Measurements from ENCODE around the gene MARCHF10.

Gene MARCHF10

GRCh38 chr17:62756198-62756597, 51.9 kb downstream of the MARCHF10 start:
- Histone ChIP-seq H3K4me1 (ENCODE audit: control insufficient read depth, insufficient read depth, low read length) (peaks cover 15% of the 10 kb centered on the region), H3K9me3 (ENCODE audit: control insufficient read depth, low read length) (no peaks in the 10 kb centered on the region), H3K27me3 (ENCODE audit: control insufficient read depth, insufficient read depth, low read length, poor library complexity, severe bottlenecking) (no peaks in the 10 kb centered on the region), H3K27ac (ENCODE audit: insufficient read depth, low read depth, low read length, poor library complexity, severe bottlenecking) (no peak overlapping the region), H3K36me3 (ENCODE audit: control insufficient read depth, insufficient read depth, low read length) (no peaks in the 10 kb centered on the region), H3K4me3 (ENCODE audit: insufficient read depth, low read depth, low read length) (no peak overlapping the region)
- 91 to 94% methylated on average over 4 of the region's 4 CpGs for WGBS, 2 experiments

GRCh38 chr17:62755141-62755851, 52.8 kb downstream of the MARCHF10 start:
- H3K27me3 ChIP-seq (ENCODE audit: control insufficient read depth, insufficient read depth, low read length, poor library complexity, severe bottlenecking), result no peaks in the 10 kb centered on the region
- no peaks in the 10 kb centered on the region for H3K36me3 ChIP-seq (ENCODE audit: control insufficient read depth, insufficient read depth, low read length)
- H3K4me1 ChIP-seq (ENCODE audit: control insufficient read depth, insufficient read depth, low read length), result peaks cover 12% of the 10 kb centered on the region
- no peaks in the 10 kb centered on the region for H3K9me3 ChIP-seq (ENCODE audit: control insufficient read depth, low read length)
- WGBS, 2 experiments, result 81 to 84% methylated on average over 10 of the region's 10 CpGs
- no peak overlapping the region for H3K4me3 ChIP-seq (ENCODE audit: insufficient read depth, low read depth, low read length)
- H3K27ac ChIP-seq (ENCODE audit: insufficient read depth, low read depth, low read length, poor library complexity, severe bottlenecking), result no peak overlapping the region

- Histone ChIP-seq H3K27ac (ENCODE audit: insufficient read depth, low read depth, low read length, poor library complexity, severe bottlenecking) (no peak overlapping the region), H3K4me1 (ENCODE audit: control insufficient read depth, insufficient read depth, low read length) (peaks cover 11% of the 10 kb centered on the region), H3K9me3 (ENCODE audit: control insufficient read depth, low read length) (no peaks in the 10 kb centered on the region), H3K4me3 (ENCODE audit: insufficient read depth, low read depth, low read length) (no peak overlapping the region), H3K36me3 (ENCODE audit: control insufficient read depth, insufficient read depth, low read length) (no peaks in the 10 kb centered on the region), H3K27me3 (ENCODE audit: control insufficient read depth, insufficient read depth, low read length, poor library complexity, severe bottlenecking) (no peaks in the 10 kb centered on the region)
- WGBS, 2 experiments, result 95 to 98% methylated on average over 4 of the region's 4 CpGs
These were observed 53.5 kb downstream of the MARCHF10 start for GRCh38 chr17:62754631-62755030.

- Histone ChIP-seq H3K4me3 (ENCODE audit: insufficient read depth, low read depth, low read length) (no peak overlapping the region), H3K4me1 (ENCODE audit: control insufficient read depth, insufficient read depth, low read length) (peaks cover 6% of the 10 kb centered on the region), H3K36me3 (ENCODE audit: control insufficient read depth, insufficient read depth, low read length) (no peaks in the 10 kb centered on the region), H3K27me3 (ENCODE audit: control insufficient read depth, insufficient read depth, low read length, poor library complexity, severe bottlenecking) (no peaks in the 10 kb centered on the region), H3K27ac (ENCODE audit: insufficient read depth, low read depth, low read length, poor library complexity, severe bottlenecking) (no peak overlapping the region), H3K9me3 (ENCODE audit: control insufficient read depth, low read length) (no peaks in the 10 kb centered on the region)
- 93 to 94% methylated on average over 7 of the region's 7 CpGs for WGBS, 2 experiments
These were observed 54.6 kb downstream of the MARCHF10 start for GRCh38 chr17:62753562-62753961.

- Histone ChIP-seq H3K27ac (ENCODE audit: insufficient read depth, low read depth, low read length, poor library complexity, severe bottlenecking) (no peak overlapping the region), H3K4me3 (ENCODE audit: insufficient read depth, low read depth, low read length) (no peak overlapping the region), H3K9me3 (ENCODE audit: control insufficient read depth, low read length) (no peaks in the 10 kb centered on the region), H3K4me1 (ENCODE audit: control insufficient read depth, insufficient read depth, low read length) (peaks cover 6% of the 10 kb centered on the region), H3K27me3 (ENCODE audit: control insufficient read depth, insufficient read depth, low read length, poor library complexity, severe bottlenecking) (no peaks in the 10 kb centered on the region), H3K36me3 (ENCODE audit: control insufficient read depth, insufficient read depth, low read length) (no peaks in the 10 kb centered on the region)
- 83 to 84% methylated on average over 12 of the region's 12 CpGs for WGBS, 2 experiments
These were observed 56.9 kb downstream of the MARCHF10 start for GRCh38 chr17:62751060-62751691.

- Histone ChIP-seq H3K4me1 (ENCODE audit: control insufficient read depth, insufficient read depth, low read length) (peaks cover 6% of the 10 kb centered on the region), H3K36me3 (ENCODE audit: control insufficient read depth, insufficient read depth, low read length) (no peaks in the 10 kb centered on the region), H3K27me3 (ENCODE audit: control insufficient read depth, insufficient read depth, low read length, poor library complexity, severe bottlenecking) (no peaks in the 10 kb centered on the region), H3K27ac (ENCODE audit: insufficient read depth, low read depth, low read length, poor library complexity, severe bottlenecking) (no peak overlapping the region), H3K4me3 (ENCODE audit: insufficient read depth, low read depth, low read length) (no peak overlapping the region), H3K9me3 (ENCODE audit: control insufficient read depth, low read length) (no peaks in the 10 kb centered on the region)
- WGBS, 2 experiments, result 48 to 50% methylated on average over 15 of the region's 15 CpGs
These were observed 57.5 kb downstream of the MARCHF10 start for GRCh38 chr17:62750631-62751051.

- Histone ChIP-seq H3K9me3 (ENCODE audit: control insufficient read depth, low read length) (no peaks in the 10 kb centered on the region), H3K27ac (ENCODE audit: insufficient read depth, low read depth, low read length, poor library complexity, severe bottlenecking) (no peak overlapping the region), H3K27me3 (ENCODE audit: control insufficient read depth, insufficient read depth, low read length, poor library complexity, severe bottlenecking) (no peaks in the 10 kb centered on the region), H3K36me3 (ENCODE audit: control insufficient read depth, insufficient read depth, low read length) (no peaks in the 10 kb centered on the region), H3K4me3 (ENCODE audit: insufficient read depth, low read depth, low read length) (no peak overlapping the region), H3K4me1 (ENCODE audit: control insufficient read depth, insufficient read depth, low read length) (peaks cover 6% of the 10 kb centered on the region)
- 95 to 97% methylated on average over 17 of the region's 17 CpGs for WGBS, 2 experiments
These were observed 58.2 kb downstream of the MARCHF10 start for GRCh38 chr17:62749926-62750325.

GRCh38 chr17:62746941-62747340, 61.2 kb downstream of the MARCHF10 start:
- Histone ChIP-seq H3K27ac (ENCODE audit: insufficient read depth, low read depth, low read length, poor library complexity, severe bottlenecking) (no peak overlapping the region), H3K36me3 (ENCODE audit: control insufficient read depth, insufficient read depth, low read length) (no peaks in the 10 kb centered on the region), H3K4me1 (ENCODE audit: control insufficient read depth, insufficient read depth, low read length) (peaks cover 6% of the 10 kb centered on the region), H3K9me3 (ENCODE audit: control insufficient read depth, low read length) (no peaks in the 10 kb centered on the region), H3K27me3 (ENCODE audit: control insufficient read depth, insufficient read depth, low read length, poor library complexity, severe bottlenecking) (no peaks in the 10 kb centered on the region), H3K4me3 (ENCODE audit: insufficient read depth, low read depth, low read length) (no peak overlapping the region)
- WGBS, 2 experiments, result 87 to 89% methylated on average over 8 of the region's 8 CpGs

GRCh38 chr17:62745806-62746205, 62.3 kb downstream of the MARCHF10 start:
- H3K9me3 ChIP-seq (ENCODE audit: control insufficient read depth, low read length), result no peaks in the 10 kb centered on the region
- peaks cover 2% of the 10 kb centered on the region for H3K4me1 ChIP-seq (ENCODE audit: control insufficient read depth, insufficient read depth, low read length)
- H3K4me3 ChIP-seq (ENCODE audit: insufficient read depth, low read depth, low read length), result no peak overlapping the region
- H3K27me3 ChIP-seq (ENCODE audit: control insufficient read depth, insufficient read depth, low read length, poor library complexity, severe bottlenecking), result no peaks in the 10 kb centered on the region
- no peak overlapping the region for H3K27ac ChIP-seq (ENCODE audit: insufficient read depth, low read depth, low read length, poor library complexity, severe bottlenecking)
- no peaks in the 10 kb centered on the region for H3K36me3 ChIP-seq (ENCODE audit: control insufficient read depth, insufficient read depth, low read length)
- 87 to 90% methylated on average over 7 of the region's 7 CpGs for WGBS, 2 experiments

- Histone ChIP-seq H3K27ac (ENCODE audit: insufficient read depth, low read depth, low read length, poor library complexity, severe bottlenecking) (no peak overlapping the region), H3K4me3 (ENCODE audit: insufficient read depth, low read depth, low read length) (no peak overlapping the region), H3K36me3 (ENCODE audit: control insufficient read depth, insufficient read depth, low read length) (no peaks in the 10 kb centered on the region), H3K4me1 (ENCODE audit: control insufficient read depth, insufficient read depth, low read length) (no peaks in the 10 kb centered on the region), H3K9me3 (ENCODE audit: control insufficient read depth, low read length) (no peaks in the 10 kb centered on the region), H3K27me3 (ENCODE audit: control insufficient read depth, insufficient read depth, low read length, poor library complexity, severe bottlenecking) (no peaks in the 10 kb centered on the region)
- 91 to 95% methylated on average over 7 of the region's 7 CpGs for WGBS, 2 experiments
These were observed 63.9 kb downstream of the MARCHF10 start for GRCh38 chr17:62744259-62744658.

Measured in ectodermal cell (in vitro differentiated cells).